ENCODE results near the gene DIDO1. TPM values are rescaled to one million over a fixed set of nuclear protein-coding genes. Genes with fewer than 3 reads are reported as not detected.

Gene DIDO1
- polyA plus RNA-seq, 3 donors from 2014 or later: 23.1 to 48.8 (median 37.7) TPM

- peaks cover 2 to 30% (median 10%) of the 10 kb centered on the region in 3 donors for H3K27me3 Mint-ChIP-seq (ENCODE audit: low read depth in 3 of 3)
- peak overlapping the region in 1 of 6 donors; percentile 62 for H3K27ac Mint-ChIP-seq
- no peak overlapping the region for H3K4me3 Mint-ChIP-seq
- H3K4me1 Mint-ChIP-seq: peaks cover 14 to 30% of the 10 kb centered on the region in 2 donors
- DNase-seq: no peak
- no peaks in the 10 kb centered on the region for H3K9me3 Mint-ChIP-seq
- H3K36me3 Mint-ChIP-seq: no peaks in the 10 kb centered on the region
Observed at GRCh38 chr20:62873280-62873679, 53.0 kb downstream of the DIDO1 start.

GRCh38 chr20:62872862-62873261 lies 53.4 kb downstream of the DIDO1 start:
- Mint-ChIP-seq H3K4me3 (no peak overlapping the region), H3K27ac (peak overlapping the region in 1 of 6 donors; percentile 64), H3K27me3 (ENCODE audit: low read depth in 3 of 3) (peaks cover 2 to 30% (median 10%) of the 10 kb centered on the region in 3 donors), H3K4me1 (peaks cover 11 to 29% of the 10 kb centered on the region in 2 donors), H3K36me3 (no peaks in the 10 kb centered on the region), H3K9me3 (no peaks in the 10 kb centered on the region)
- no peak for DNase-seq

DNA sequence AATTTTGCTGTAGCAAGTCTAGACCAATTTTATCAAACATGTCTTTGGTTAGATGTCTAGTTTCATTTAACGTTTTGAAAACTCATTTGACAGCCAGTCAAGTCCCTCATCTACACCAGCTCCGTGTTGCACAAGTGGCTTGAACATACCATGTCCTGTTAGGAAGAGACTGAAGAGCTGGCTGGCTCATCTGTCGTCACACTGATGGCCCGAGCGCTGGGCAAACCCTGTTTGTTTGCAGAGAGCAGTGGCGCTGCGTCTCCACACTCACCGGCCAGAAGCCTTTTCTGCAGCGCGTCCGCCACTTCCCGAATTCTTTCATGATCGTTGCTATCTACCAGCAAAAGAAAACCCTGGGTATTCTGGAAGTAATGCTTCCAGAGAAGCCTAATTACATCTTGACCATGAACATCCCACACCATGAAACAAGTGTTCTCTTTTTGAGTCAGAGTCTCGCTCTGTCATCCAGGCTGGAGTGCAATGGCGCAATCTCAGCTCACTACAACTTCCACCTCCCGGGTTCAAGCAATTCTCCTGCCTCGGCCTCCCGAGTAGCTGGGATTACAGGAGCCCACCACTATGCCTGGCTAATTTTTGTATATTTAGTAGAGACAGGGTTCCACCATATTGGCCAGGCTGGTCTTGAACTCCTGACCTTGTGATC lies 54.0 kb downstream of the DIDO1 start:
- H3K36me3 Mint-ChIP-seq: no peaks in the 10 kb centered on the region
- peak overlapping the region in 1 of 6 donors; percentile 13 for H3K27ac Mint-ChIP-seq
- DNase-seq: no peak
- no peak overlapping the region for H3K4me3 Mint-ChIP-seq
- H3K4me1 Mint-ChIP-seq: peaks cover 11 to 27% of the 10 kb centered on the region in 2 donors
- no peaks in the 10 kb centered on the region for H3K9me3 Mint-ChIP-seq
- peaks cover 3 to 31% (median 10%) of the 10 kb centered on the region in 3 donors for H3K27me3 Mint-ChIP-seq (ENCODE audit: low read depth in 3 of 3)

- H3K27ac Mint-ChIP-seq: no peak overlapping the region
- H3K9me3 Mint-ChIP-seq: no peaks in the 10 kb centered on the region
- H3K4me1 Mint-ChIP-seq: peaks cover 13 to 15% of the 10 kb centered on the region in 2 donors
- no peak overlapping the region for H3K4me3 Mint-ChIP-seq
- H3K27me3 Mint-ChIP-seq (ENCODE audit: low read depth in 3 of 3): peaks cover 13 to 27% (median 13%) of the 10 kb centered on the region in 3 donors
- H3K36me3 Mint-ChIP-seq: peaks cover 0 to 1% (median under 1%) of the 10 kb centered on the region in 3 donors
- no peak for DNase-seq
Observed at GRCh38 chr20:62864207-62864606, 62.1 kb downstream of the DIDO1 start.

GRCh38 chr20:62861726-62862336 lies 64.5 kb downstream of the DIDO1 start, which contains the start of gene TCFL5:
Gene TCFL5 (minus strand): TSS chr20:62861822. CDS start chr20:62861670, 152 bp downstream.
- peak; percentile 92 to 93 (median 93) for DNase-seq
- H3K36me3 Mint-ChIP-seq: peaks cover 9 to 11% (median 10%) of the 10 kb centered on the region in 3 donors
- H3K9me3 Mint-ChIP-seq: no peaks in the 10 kb centered on the region
- peaks cover 9 to 26% (median 13%) of the 10 kb centered on the region in 3 donors for H3K27me3 Mint-ChIP-seq (ENCODE audit: low read depth in 3 of 3)
- peak within 1 kb of the TSS; percentile 62 to 89 (median 74) for H3K27ac Mint-ChIP-seq
- peaks cover 15 to 22% of the 10 kb centered on the region in 2 donors for H3K4me1 Mint-ChIP-seq
- H3K4me3 Mint-ChIP-seq: peak within 1 kb of the TSS; percentile 54 to 74 (median 70)

DNA sequence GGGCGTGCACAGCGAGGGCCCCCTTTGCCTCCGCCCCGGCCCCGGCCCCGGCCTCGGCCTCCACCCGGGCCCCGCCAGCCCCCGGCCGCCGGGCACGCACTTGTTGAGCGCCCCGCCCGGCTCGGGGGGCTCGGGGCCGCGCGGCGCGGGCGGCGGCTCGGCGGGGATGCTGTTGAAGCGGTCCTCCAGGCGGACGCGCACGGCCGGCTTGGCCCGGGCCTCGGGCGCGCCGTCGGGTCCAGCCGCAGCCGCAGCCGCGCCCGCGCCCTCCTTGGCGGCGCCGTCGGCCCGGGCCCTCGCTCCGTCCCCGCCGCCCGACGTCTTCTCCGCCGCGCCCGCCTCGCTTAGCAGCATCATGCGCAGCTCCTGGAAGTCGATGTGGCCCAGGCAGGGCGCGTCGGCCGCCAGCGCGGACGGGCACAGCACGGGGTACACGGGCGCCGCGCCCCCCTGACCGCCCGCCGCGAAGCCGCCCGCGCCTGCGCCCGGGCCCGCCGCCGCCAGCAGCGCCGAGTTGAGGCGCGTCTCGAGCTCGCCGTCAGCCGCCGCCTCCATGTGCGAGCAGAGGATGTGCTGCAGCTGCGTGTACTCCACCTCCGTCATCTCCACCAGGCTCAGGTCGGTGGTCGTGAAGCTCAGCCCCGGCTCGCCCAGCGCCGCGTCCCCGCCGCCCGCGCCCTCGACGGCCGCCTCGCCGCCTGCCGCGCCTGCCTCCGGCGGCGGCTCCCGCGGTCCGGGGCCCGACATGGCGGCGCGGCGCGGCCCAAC lies 65.2 kb downstream of the DIDO1 start:
- H3K27ac Mint-ChIP-seq: no peak overlapping the region
- H3K9me3 Mint-ChIP-seq: no peaks in the 10 kb centered on the region
- H3K4me1 Mint-ChIP-seq: peaks cover 15 to 22% of the 10 kb centered on the region in 2 donors
- H3K36me3 Mint-ChIP-seq: peaks cover 9 to 11% (median 10%) of the 10 kb centered on the region in 3 donors
- peak overlapping the region in 3 of 5 donors; percentile 36 to 64 (median 51) for H3K4me3 Mint-ChIP-seq
- H3K27me3 Mint-ChIP-seq (ENCODE audit: low read depth in 3 of 3): peaks cover 9 to 26% (median 13%) of the 10 kb centered on the region in 3 donors
- DNase-seq: peak; percentile 65 to 74 (median 72)

DNA sequence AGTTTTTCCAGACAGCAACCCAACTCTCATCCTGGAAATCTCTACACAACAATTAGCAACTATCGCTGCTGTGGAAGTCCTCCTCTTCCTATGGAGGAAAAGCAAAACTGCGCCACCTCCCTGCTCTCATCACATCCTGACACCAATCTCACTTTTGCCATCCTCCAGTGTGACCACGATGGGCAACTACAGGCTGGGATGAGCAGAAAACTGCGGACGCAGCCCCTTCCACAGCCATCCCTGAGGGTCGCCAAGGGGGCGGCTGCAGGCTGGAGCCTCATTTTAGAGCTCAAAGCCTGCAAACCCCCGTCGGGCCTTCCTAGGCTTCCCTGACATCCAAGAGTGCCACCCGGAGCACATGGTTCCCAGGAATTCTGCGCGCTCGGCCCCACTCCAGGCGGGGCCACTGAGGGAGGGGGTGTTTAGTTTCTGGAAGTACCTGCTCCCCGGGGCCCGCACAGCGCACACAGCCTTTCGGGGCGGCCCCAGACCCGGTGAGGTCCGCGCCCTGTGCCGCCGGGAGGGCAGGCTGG lies 65.8 kb downstream of the DIDO1 start:
- peak overlapping the region; percentile 66 to 83 (median 72) for H3K4me3 Mint-ChIP-seq
- no peaks in the 10 kb centered on the region for H3K9me3 Mint-ChIP-seq
- H3K4me1 Mint-ChIP-seq: peaks cover 15 to 22% of the 10 kb centered on the region in 2 donors
- peak overlapping the region in 3 of 6 donors; percentile 61 to 73 (median 66) for H3K27ac Mint-ChIP-seq
- DNase-seq: no peak
- H3K36me3 Mint-ChIP-seq: peaks cover 9 to 11% (median 10%) of the 10 kb centered on the region in 3 donors
- peaks cover 9 to 26% (median 13%) of the 10 kb centered on the region in 3 donors for H3K27me3 Mint-ChIP-seq (ENCODE audit: low read depth in 3 of 3)

DNA sequence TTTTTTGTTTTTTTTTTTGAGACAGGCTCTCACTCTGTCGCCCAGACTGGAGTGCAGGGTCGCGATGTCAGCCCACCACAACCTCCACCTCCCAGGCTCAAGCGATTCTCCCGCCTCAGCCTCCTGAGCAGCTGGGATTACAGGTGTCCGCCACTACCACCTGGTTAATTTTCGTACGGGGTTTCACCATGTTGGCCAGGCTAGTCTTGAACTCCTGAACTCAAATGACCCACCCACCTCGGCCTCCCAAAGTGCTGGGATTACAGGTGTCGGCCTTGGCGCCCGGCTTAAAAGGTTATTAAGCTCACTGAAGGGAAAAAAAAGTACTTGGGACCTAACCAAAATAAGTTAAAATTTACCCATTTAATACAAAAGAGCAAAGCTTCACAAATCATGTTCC lies 66.6 kb downstream of the DIDO1 start:
- H3K27ac Mint-ChIP-seq: peak overlapping the region in 3 of 6 donors; percentile 34 to 81 (median 73)
- H3K9me3 Mint-ChIP-seq: no peaks in the 10 kb centered on the region

GRCh38 chr20:62858058-62858830 lies 68.1 kb downstream of the DIDO1 start:
- Mint-ChIP-seq H3K27ac (peak overlapping the region in 1 of 6 donors; percentile 8), H3K9me3 (no peaks in the 10 kb centered on the region), H3K36me3 (peaks cover 11 to 15% (median 14%) of the 10 kb centered on the region in 3 donors), H3K4me3 (peak overlapping the region in 3 of 5 donors; percentile 4 to 36 (median 36)), H3K27me3 (ENCODE audit: low read depth in 3 of 3) (peaks cover 9 to 25% (median 13%) of the 10 kb centered on the region in 3 donors), H3K4me1 (peaks cover 15 to 22% of the 10 kb centered on the region in 2 donors)
- no peak for DNase-seq

More for the DNA sequence above, 66.6 kb downstream of the DIDO1 start:
- Mint-ChIP-seq H3K27me3 (ENCODE audit: low read depth in 3 of 3) (peaks cover 9 to 26% (median 13%) of the 10 kb centered on the region in 3 donors), H3K4me3 (peak overlapping the region; percentile 66 to 83 (median 72)), H3K4me1 (peaks cover 15 to 22% of the 10 kb centered on the region in 2 donors), H3K36me3 (peaks cover 9 to 11% (median 10%) of the 10 kb centered on the region in 3 donors)
- no peak for DNase-seq

GRCh38 chr20:62856931-62857619 lies 69.2 kb downstream of the DIDO1 start:
- H3K36me3 Mint-ChIP-seq: peaks cover 15 to 21% (median 20%) of the 10 kb centered on the region in 3 donors

DNA sequence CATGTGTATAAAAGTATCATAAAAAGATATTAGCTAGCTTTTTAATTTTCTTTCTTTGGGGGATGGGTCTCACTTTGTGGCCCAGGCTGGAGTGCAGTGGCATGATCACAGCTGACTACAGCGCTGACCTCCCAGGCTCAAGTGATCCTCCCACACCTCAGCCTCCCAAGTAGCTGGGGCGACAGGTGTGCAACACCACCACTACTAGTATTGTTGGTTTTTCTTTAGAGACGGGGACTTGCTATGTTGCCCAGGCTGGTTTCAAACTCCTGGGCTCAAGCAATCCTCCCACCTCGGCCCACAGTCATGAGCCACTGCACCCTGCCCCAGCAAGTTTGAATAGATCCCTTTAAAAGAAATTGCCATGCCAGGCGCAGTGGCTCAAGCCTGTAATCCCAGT lies 71.2 kb downstream of the DIDO1 start:
- H3K27me3 Mint-ChIP-seq (ENCODE audit: low read depth in 3 of 3): peaks cover 0 to 6% (median 4%) of the 10 kb centered on the region in 3 donors
- no peak overlapping the region for H3K27ac Mint-ChIP-seq
- H3K4me3 Mint-ChIP-seq: no peak overlapping the region
- peaks cover 4 to 18% of the 10 kb centered on the region in 2 donors for H3K4me1 Mint-ChIP-seq
- no peak for DNase-seq
- H3K9me3 Mint-ChIP-seq: no peaks in the 10 kb centered on the region
- peaks cover 20 to 21% (median 20%) of the 10 kb centered on the region in 3 donors for H3K36me3 Mint-ChIP-seq

More at GRCh38 chr20:62856931-62857619, 69.2 kb downstream of the DIDO1 start:
- Mint-ChIP-seq H3K4me3 (no peak overlapping the region), H3K27me3 (ENCODE audit: low read depth in 3 of 3) (peaks cover 3 to 15% (median 9%) of the 10 kb centered on the region in 3 donors), H3K4me1 (peaks cover 10 to 22% of the 10 kb centered on the region in 2 donors), H3K9me3 (no peaks in the 10 kb centered on the region), H3K27ac (no peak overlapping the region)
- DNase-seq: no peak

DNA sequence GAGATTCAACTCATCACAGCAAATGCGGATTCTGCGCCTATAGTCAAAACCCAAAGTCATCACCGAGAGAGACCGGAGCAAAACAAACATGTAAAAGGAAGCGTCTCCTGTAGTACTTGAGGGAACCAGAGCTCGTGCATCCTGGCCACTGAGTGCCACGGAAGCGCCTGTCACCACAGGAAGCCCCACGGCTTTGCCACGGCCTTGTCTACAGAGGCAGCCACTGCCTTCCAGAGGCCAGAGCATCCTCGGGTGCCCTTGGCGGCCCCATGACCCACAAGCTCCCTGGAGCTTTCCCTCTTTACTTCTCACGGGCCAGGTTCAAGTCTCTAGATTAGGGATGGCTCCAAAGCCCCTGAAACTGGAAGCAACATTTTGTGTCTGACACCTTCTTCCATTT lies 72.2 kb downstream of the DIDO1 start:
- peaks cover 0 to 8% of the 10 kb centered on the region in 2 donors for H3K4me1 Mint-ChIP-seq

More for the DNA sequence above, 72.2 kb downstream of the DIDO1 start:
- Mint-ChIP-seq H3K27ac (no peak overlapping the region), H3K36me3 (peaks cover 18 to 21% (median 20%) of the 10 kb centered on the region in 3 donors), H3K27me3 (ENCODE audit: low read depth in 3 of 3) (no peaks in the 10 kb centered on the region), H3K4me3 (no peak overlapping the region), H3K9me3 (no peaks in the 10 kb centered on the region)
- no peak for DNase-seq
